Measurements from ENCODE around the gene ESRRG.

DNA sequence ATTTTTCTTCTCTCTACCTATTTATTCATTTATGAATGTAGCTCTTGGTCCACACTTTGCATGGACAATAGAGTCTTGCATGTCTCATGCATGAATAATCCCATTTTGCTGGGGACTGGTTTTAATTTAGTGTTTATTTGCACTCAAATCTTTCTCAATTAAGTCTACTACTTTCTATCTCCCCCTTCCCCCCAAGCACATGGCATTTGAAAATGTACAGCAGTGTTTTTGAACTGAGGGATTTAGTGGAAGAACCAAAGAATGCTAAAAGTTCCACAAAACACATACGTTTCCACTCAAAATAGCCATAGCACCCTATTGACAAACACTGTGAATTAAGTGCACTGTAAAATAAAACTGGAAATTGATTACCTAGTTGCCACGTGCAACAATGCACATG lies 180.5 kb downstream of the ESRRG start:
- no peak for TF ChIP-seq EZH2 (IDR thresholded peaks at IDR 0.05; ENCODE audit: borderline replicate concordance, insufficient read depth, low read depth, low read length, poor library complexity, severe bottlenecking)
- TF ChIP-seq, protein P1, sequence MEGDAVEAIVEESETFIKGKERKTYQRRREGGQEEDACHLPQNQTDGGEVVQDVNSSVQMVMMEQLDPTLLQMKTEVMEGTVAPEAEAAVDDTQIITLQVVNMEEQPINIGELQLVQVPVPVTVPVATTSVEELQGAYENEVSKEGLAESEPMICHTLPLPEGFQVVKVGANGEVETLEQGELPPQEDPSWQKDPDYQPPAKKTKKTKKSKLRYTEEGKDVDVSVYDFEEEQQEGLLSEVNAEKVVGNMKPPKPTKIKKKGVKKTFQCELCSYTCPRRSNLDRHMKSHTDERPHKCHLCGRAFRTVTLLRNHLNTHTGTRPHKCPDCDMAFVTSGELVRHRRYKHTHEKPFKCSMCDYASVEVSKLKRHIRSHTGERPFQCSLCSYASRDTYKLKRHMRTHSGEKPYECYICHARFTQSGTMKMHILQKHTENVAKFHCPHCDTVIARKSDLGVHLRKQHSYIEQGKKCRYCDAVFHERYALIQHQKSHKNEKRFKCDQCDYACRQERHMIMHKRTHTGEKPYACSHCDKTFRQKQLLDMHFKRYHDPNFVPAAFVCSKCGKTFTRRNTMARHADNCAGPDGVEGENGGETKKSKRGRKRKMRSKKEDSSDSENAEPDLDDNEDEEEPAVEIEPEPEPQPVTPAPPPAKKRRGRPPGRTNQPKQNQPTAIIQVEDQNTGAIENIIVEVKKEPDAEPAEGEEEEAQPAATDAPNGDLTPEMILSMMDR (IDR thresholded peaks at IDR 0.05): no peak
